ENCODE data around the gene ELK4. TPM values are rescaled to one million over a fixed set of nuclear protein-coding genes. Genes with fewer than 3 reads are reported as not detected.

ELK4 gene
- polyA plus RNA-seq, 1 donor (not counting 4 experiments of a cell fraction or from before 2014, with no cell fraction given), result 8.6 TPM

- no peak overlapping the region for H3K4me2 ChIP-seq (ENCODE audit: control insufficient read depth, extremely low read depth, insufficient read depth, low read depth, low read length)
- H3K9ac ChIP-seq (ENCODE audit: control insufficient read depth, extremely low read depth, insufficient read depth, low read length), result no peak overlapping the region
- H3K79me2 ChIP-seq (ENCODE audit: control insufficient read depth, insufficient read depth, low read length), result no peaks in the 10 kb centered on the region
- peaks cover 48% of the 10 kb centered on the region for H3K27me3 ChIP-seq (ENCODE audit: control insufficient read depth, extremely low read depth, insufficient read depth, low read length)
- no peak overlapping the region for H3K4me3 ChIP-seq (ENCODE audit: control insufficient read depth in 2 of 3, extremely low read depth in 1 of 3, insufficient read depth in 2 of 3, low read depth in 1 of 3, low read length in 3 of 3)
- H3K9me1 ChIP-seq (ENCODE audit: control insufficient read depth, extremely low read depth, insufficient read depth, low read length), result no peaks in the 10 kb centered on the region
- H3K36me3 ChIP-seq (ENCODE audit: control insufficient read depth in 2 of 2, extremely low read depth in 1 of 2, insufficient read depth in 2 of 2, low read length in 2 of 2), result no peaks in the 10 kb centered on the region
- DNase-seq (ENCODE audit: low read depth, low spot score) (no peak), FAIRE-seq (no peak)
- no peak overlapping the region for H3K27ac ChIP-seq (ENCODE audit: control insufficient read depth, insufficient read depth, low read length)
- peaks cover 7% of the 10 kb centered on the region for H3K4me1 ChIP-seq (ENCODE audit: control insufficient read depth, extremely low read depth, insufficient read depth, low read length)
- no peaks in the 10 kb centered on the region for H3K9me3 ChIP-seq (ENCODE audit: control insufficient read depth, low read depth, low read length)
- no peak overlapping the region for H2AFZ ChIP-seq (ENCODE audit: control insufficient read depth, low read length)
- dilution Hi-C loops (cut with MboI; ENCODE audit: extremely low pct_ligation_motif_present, low sequenced_read_pairs), result no loop called here
- no peaks in the 10 kb centered on the region for H4K20me1 ChIP-seq (ENCODE audit: control insufficient read depth, extremely low read depth, insufficient read depth, low read length)
- no peak for TF ChIP-seq CTCF (optimal IDR thresholded peaks at IDR 0.05 in 1 of 3, IDR thresholded peaks at IDR 0.05 in 1 of 3, conservative IDR thresholded peaks at IDR 0.05 in 1 of 3; ENCODE audit: extremely low read depth in 1 of 3, insufficient read depth in 2 of 3, low read length in 3 of 3)
- no peak for TF ChIP-seq EZH2 (IDR thresholded peaks at IDR 0.05; ENCODE audit: low read length)
Observed at GRCh38 chr1:205580923-205581180, 51.0 kb downstream of the ELK4 start.

GRCh38 chr1:205580140-205580922 is 51.5 kb downstream of the ELK4 start:
- dilution Hi-C loops (cut with MboI; ENCODE audit: extremely low pct_ligation_motif_present, low sequenced_read_pairs), result no loop called here
- H3K27me3 ChIP-seq (ENCODE audit: control insufficient read depth, extremely low read depth, insufficient read depth, low read length), result peaks cover 54% of the 10 kb centered on the region
- no peaks in the 10 kb centered on the region for H3K36me3 ChIP-seq (ENCODE audit: control insufficient read depth in 2 of 2, extremely low read depth in 1 of 2, insufficient read depth in 2 of 2, low read length in 2 of 2)
- H3K9me3 ChIP-seq (ENCODE audit: control insufficient read depth, low read depth, low read length), result no peaks in the 10 kb centered on the region
- FAIRE-seq, result no peak
- no peak overlapping the region for H2AFZ ChIP-seq (ENCODE audit: control insufficient read depth, low read length)
- TF ChIP-seq EZH2 (IDR thresholded peaks at IDR 0.05; ENCODE audit: low read length) (no peak), CTCF (optimal IDR thresholded peaks at IDR 0.05 in 1 of 3, IDR thresholded peaks at IDR 0.05 in 1 of 3, conservative IDR thresholded peaks at IDR 0.05 in 1 of 3; ENCODE audit: extremely low read depth in 1 of 3, insufficient read depth in 2 of 3, low read length in 3 of 3) (no peak)
- no peak overlapping the region for H3K27ac ChIP-seq (ENCODE audit: control insufficient read depth, insufficient read depth, low read length)
- H3K4me3 ChIP-seq (ENCODE audit: control insufficient read depth in 2 of 3, extremely low read depth in 1 of 3, insufficient read depth in 2 of 3, low read depth in 1 of 3, low read length in 3 of 3), result no peak overlapping the region
- no peak overlapping the region for H3K9ac ChIP-seq (ENCODE audit: control insufficient read depth, extremely low read depth, insufficient read depth, low read length)
- no peaks in the 10 kb centered on the region for H3K9me1 ChIP-seq (ENCODE audit: control insufficient read depth, extremely low read depth, insufficient read depth, low read length)
- peaks cover 7% of the 10 kb centered on the region for H3K4me1 ChIP-seq (ENCODE audit: control insufficient read depth, extremely low read depth, insufficient read depth, low read length)
- H3K79me2 ChIP-seq (ENCODE audit: control insufficient read depth, insufficient read depth, low read length), result no peaks in the 10 kb centered on the region
- no peaks in the 10 kb centered on the region for H4K20me1 ChIP-seq (ENCODE audit: control insufficient read depth, extremely low read depth, insufficient read depth, low read length)
- no peak overlapping the region for H3K4me2 ChIP-seq (ENCODE audit: control insufficient read depth, extremely low read depth, insufficient read depth, low read depth, low read length)
- no peak for DNase-seq (ENCODE audit: low read depth, low spot score)
